Measurements from ENCODE around the gene CPZ.

- TF ChIP-seq EZH2 (IDR thresholded peaks at IDR 0.05; ENCODE audit: insufficient read depth, poor library complexity, severe bottlenecking): no peak
- no peak for TF ChIP-seq EZH2phosphoT487 (IDR thresholded peaks at IDR 0.05; ENCODE audit: insufficient read depth, low read depth)
Measured at GRCh38 chr4:8610858-8611616, 18.5 kb downstream of the CPZ start.
